Measurements from ENCODE around the gene VPS39.
A peak's percentile ranks its signal among the peaks of the same experiment; 100 is the strongest.

Gene VPS39

DNA sequence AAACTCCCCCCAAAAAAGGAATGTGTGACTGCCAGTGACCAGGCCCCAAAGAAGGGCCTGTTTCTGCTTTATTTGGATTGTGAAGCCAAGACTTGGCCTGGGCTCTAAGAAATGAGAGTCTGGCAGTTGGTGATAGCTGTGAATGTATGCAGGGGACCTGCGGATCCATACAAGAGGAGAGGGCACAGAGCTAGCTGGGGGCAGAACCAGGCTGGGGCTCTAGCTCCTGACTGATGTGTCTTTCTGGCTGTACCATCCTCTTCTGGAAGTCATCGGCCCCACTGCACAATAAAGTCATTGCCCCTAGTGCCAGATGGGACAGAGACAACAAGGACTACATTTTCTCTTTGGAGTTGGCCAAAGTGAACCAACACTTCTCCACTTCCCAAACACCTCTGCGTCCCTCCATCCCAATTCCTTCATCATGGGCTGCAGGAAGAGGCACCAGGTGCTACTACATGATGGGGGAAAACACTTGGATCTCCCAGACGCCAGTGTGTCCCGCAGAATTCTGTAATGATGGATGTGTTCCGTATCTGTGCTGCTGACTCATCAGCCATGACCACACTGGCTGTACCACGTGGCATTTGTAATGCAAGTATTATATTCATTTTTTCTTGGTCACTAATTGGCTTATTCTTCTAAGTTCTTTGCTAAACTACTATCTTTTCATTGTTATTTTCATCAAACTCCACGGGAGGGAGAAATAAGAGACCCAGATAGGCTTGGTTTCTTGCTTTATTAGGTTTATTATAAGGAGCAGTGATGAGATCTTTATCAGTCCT is 49.9 kb downstream of the VPS39 start:
- peak; percentile 48 to 53 for DNase-seq

- no peak for DNase-seq
Observed at GRCh38 chr15:42157381-42157780, 50.7 kb downstream of the VPS39 start.

DNA sequence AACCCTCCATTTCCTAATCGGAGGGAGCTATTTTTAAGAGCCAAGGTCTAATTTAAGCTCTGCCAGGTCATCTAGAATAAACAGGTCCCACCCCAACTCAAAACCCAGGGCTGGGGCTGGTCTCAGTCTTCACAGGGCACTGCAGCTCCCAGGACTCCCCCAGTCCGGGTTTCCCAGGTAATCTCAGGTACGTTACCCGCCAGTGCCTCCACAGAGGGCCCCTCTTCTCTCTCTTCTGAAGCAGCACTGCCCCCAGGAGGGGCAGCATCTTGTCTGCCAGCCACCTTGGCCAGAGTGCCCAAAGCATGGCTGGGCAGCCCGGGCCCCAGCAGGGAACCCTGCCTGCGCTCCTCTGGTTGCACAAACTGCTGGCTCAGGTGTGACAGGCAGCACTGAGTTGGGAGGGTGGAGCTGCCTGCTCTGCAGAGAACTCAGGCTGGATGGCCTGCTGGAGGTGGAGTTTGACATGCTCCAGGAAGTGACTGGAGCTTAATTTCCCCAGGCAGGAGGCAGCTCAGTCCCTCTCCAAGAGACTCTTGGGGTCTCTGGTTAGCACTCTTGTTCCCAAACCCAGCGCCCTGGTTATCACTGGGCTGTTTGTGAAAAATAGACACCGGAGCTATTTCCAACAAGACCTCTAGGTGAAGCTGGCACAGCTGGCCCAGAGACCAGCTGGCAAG is 51.7 kb downstream of the VPS39 start, which contains the start of gene PLA2G4F:
PLA2G4F (minus strand) TSS at position 394 of the 680 bp plus-strand sequence; CDS start at position 307, 87 bp downstream.
- DNase-seq, result no peak

GRCh38 chr15:42155546-42156242 is 52.4 kb downstream of the VPS39 start:
- DNase-seq, result no peak

GRCh38 chr15:42154956-42155355 is 53.1 kb downstream of the VPS39 start:
- no peak for DNase-seq

DNA sequence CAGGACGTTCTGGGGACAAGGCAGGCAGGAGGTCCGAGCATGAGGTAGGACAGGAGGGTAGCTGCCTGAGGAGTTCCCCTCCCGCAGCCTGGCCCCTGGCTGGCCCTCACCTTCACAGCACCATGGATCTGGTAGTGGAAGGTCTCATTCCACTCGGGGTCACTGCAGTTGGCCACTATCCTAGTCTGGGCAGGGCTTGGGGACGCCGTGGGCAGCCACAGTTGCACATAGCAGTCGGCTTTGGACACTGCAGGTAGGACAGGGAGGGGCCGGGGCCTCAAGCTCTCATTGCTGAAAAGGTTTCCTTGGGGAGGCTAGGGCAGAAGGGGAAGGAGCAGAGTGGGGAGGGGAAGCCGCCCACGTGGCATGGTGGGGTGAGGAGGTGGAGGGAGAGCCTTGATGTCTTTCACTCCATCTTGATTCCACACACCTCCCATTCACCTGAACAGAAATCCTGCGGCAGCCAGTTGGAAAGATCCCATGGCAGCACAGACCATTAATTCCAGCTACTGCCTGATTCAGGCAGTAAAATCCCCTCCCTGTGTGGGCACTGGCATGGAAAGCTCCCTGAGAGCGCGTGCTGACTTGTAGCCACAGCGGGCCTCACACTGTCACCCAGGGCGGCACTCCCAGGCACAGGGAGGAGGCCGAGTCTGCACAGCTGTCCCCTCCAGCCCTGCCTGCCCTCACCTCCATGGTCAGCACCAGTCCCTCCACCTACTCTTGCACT is 53.7 kb downstream of the VPS39 start:
- no peak for DNase-seq

GRCh38 chr15:42153874-42154211 is 54.3 kb downstream of the VPS39 start:
- DNase-seq, result no peak

DNA sequence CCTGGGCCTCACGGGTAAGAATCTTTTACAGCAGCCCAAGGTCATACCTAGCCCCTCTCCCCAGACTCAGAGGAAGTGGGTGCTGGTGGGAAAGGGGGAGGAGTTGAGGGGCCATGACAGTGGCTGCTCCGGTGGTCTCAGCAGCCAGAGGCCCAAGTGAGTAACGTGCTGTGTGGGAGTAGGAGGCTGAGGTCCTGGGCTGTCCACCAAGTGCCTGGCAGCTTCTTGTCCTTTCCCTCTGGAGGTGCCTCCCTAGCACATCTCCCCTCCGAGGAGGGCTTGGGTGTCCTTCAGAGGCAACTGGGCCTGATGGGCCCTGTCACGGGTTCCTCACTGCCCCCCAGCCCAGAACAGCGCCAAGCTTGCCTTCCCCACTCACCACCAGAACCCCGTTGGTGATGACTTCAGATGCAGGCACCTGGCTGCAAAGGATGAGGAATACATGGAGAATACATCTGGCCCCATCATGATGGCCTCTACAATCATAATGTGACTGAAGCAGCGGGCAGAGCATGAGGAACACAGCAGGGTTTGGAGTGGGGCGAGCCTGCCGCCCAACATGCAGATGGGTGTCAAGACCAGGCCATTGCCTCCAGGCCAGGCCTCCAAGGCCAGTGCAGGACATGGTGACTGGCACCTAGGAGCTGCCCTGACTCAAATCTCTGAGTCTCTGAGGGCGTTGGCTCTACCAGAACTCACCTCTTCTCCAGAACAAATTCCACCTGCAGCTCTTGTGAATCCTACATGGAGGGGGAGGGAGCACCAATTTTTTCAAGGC is 55.0 kb downstream of the VPS39 start:
- DNase-seq, result no peak

DNA sequence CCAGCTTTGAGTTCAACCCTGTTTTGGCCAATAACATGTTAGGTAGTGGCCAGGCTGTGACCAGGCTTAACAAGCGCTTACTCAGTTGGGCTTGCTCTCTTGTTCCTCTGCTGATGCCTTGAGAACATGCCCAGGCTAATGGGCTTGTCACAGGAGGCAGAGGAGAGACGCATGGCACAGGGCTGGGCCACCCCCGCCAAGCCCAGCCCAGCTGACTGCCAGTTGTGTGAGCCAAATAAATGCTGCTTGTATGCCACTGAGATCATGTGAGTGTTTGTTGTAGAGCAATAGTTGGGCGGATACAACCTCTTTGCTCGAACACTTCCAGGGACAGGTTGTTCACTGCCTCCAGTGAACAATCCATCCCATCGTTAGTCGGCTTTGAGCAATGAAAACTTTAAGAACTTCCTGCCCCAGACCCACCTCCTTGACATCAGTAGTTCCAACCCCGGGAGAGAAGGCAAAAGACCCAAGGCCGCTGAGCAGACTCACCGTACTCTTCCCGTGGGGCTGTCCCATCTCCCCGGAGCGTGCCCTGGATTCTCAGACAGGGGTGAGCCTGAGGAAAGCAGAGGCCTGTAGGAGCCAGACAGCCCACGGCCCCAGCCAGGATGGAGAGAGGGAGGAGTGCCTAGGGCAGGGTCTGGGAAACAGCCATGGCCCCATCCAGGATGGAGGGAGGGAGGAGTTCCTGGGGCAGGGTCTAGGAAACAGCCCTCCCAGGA is 55.7 kb downstream of the VPS39 start:
- DNase-seq, result no peak

GRCh38 chr15:42151736-42152135 is 56.4 kb downstream of the VPS39 start:
- DNase-seq, result peak; percentile 13 to 22

DNA sequence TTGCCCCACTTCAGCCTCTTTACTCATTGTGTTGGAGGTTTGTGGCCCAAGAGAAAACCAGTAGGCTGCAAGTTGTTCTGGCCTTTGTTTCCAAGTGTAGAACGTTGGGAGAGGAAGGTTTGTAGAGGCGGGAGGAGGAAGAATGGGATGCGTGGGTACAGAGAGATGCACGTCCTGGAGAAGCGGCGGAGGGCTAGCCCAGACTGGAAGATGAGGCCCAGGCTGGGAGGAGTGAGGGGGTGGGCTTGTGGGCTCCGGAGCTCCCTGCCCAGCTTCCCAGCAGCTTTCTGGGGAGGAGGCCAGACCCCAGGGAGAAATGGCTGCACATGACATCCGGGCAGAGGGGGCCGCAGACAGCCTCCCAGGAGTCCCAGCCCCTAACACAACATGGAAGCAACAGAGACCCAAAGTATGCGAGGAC is 57.0 kb downstream of the VPS39 start:
- DNase-seq, result no peak

DNA sequence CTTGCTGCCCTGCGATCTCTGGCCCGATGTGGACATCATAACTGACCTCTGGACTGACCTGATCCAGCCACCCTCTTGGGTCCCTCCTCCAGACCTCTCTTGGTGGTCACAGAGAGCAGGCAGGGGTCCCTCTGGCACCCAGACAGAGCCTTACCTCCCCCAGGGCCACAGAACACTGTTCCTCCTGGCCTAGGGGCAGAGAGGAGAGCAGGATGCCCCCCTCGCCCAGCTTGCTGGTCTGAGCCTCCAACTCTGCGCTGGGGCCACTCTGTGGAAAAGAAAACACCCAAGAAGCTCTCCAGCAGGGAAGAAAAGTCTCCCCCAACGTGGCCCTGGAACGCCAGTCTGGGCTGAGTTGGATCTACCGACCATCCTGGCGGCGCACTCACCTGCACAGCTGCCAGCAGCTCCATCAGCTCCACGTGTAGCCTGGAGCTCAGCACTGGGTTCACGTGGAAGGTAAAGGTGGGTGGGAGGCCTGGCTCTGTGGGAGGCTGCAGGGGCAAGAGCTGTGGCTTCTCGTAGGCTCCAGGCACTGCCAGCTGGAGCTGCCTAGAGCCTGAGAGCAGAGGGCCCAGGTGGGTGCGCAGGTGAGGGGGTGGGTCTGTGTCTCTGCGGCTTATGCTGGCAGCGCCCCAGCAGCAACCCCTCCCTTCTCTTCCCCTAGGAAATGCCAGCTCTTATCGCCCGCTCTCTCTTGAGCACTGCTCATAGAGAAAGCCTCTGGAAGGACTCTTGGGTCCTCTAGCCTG is 57.7 kb downstream of the VPS39 start:
- DNase-seq, result no peak

DNA sequence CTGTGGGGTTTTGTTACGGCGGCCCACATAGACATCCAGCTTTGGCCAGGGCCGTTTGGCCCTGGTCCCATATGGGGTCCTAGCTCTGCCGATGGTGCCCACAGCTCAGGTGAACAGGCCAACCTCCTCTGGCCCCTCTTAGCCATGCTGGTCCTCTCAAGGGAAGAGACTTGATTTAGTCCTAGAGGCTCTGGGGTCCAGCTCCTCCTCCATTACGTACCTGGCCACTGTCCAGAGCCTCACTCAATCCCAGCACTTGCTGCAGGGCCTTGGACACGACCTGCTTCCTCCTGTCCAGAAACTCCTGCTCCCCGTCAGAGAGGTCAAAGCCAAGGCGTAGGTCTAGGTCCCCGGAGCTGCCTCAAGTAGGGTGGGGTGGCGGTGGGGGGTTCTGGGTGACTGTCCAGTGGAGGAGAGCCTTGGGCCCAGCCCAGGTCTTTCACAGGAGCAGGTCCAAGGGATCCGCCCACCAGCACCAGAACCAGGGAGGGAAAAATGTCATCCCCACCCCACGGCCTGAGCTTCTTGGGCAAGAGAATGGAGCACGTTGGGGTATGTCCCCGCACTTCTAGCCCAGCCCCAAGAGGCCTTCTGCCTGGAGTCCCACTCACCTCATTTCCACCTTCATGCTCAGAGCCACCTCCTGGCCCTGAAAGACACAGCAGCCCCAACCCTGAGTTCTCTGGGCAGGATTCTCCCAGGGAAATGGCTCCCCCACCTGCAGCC is 58.4 kb downstream of the VPS39 start:
- DNase-seq, result no peak

- no peak for DNase-seq
Observed at GRCh38 chr15:42148808-42149492, 59.2 kb downstream of the VPS39 start.

DNA sequence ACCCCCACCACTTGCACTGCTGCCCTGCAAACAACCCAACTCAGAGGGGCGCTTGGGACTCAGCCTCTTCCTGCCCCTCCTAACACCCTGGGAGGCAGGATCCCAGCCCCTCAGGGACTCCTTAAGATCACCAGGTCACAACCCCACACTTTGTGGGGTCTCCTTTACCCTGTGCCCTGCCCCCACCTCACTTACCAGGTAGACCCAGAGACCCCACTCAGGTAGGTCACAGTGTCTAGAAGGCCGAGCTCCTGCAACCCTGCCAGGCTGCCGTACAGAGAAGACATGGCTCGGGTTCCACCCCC is 60.7 kb downstream of the VPS39 start:
- DNase-seq, result no peak

- DNase-seq, result no peak
Observed at GRCh38 chr15:42146551-42147430, 61.3 kb downstream of the VPS39 start.

GRCh38 chr15:42145546-42146455 is 62.3 kb downstream of the VPS39 start:
- DNase-seq, result no peak

All from inflammatory macrophage treated with lipopolysaccharide for 1 hour (primary cell).